ENCODE measurements around the gene PRKAG1.
A peak's percentile ranks its signal among the peaks of the same experiment; 100 is the strongest.

PRKAG1 gene

DNA sequence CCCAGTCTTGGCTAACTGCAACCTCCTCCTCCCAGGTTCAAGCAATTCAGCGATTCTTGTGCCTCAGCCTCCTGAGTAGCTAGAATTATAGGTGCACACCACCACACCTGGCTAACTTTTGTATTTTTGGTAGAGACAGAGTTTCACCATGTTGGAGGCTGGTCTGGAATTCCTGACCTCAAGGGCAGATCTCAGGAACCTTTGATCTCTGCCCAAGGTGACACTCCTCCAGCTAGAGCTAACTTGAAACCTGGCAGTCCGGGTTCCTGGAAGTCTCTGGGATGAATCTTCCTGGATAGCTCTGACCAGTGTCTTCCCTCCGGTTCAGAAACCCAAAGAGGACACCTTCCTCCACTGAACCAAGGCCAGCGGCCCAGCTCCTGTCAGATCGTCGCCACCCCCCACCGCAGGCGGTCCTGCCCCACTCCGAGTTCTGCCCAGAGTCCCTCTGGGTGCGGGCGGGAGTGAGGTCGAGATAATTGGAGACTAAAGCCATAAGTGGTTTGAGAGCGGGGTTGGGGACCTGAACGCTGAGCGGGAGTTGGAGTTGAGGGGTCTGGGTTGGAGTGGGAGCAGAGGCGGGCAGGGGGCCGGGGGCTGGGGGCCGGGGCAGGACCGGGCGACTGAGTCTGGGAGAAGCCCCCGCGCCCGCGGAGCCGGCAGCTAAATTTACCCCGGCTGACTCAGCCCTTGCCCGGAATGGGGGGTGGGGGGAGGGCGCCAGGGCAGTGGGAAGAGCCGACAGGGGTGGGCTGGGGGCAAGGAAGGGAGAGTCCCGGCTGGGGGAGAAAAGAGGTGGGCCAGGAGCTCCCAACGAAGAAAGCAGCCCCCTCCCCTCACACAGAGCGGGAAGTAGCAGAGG is 24.1 kb downstream of the PRKAG1 start:
- Histone ChIP-seq H3K9ac (no peak overlapping the region), H3K4me1 (ENCODE audit: low read depth, poor library complexity, severe bottlenecking) (peaks cover 21% of the 10 kb centered on the region), H3K4me3 (IDR thresholded peaks at IDR 0.05; ENCODE audit: insufficient read depth, low read depth, low read length) (no peak overlapping the region), H3K27me3 (ENCODE audit: insufficient read depth, low read depth) (no peaks in the 10 kb centered on the region; the same call in 1 of the 2 replicates), H3K4me2 (no peak overlapping the region), H3K36me3 (ENCODE audit: insufficient read depth) (no peaks in the 10 kb centered on the region), H2AFZ (ENCODE audit: low read depth) (no peak overlapping the region), H3K79me2 (ENCODE audit: insufficient read depth, low read depth) (no peaks in the 10 kb centered on the region), H3K27ac (no peak overlapping the region), H4K20me1 (ENCODE audit: insufficient read depth) (no peaks in the 10 kb centered on the region)
- TF ChIP-seq CTCF (conservative IDR thresholded peaks at IDR 0.05; ENCODE audit: low read depth, low read length): no peak

DNA sequence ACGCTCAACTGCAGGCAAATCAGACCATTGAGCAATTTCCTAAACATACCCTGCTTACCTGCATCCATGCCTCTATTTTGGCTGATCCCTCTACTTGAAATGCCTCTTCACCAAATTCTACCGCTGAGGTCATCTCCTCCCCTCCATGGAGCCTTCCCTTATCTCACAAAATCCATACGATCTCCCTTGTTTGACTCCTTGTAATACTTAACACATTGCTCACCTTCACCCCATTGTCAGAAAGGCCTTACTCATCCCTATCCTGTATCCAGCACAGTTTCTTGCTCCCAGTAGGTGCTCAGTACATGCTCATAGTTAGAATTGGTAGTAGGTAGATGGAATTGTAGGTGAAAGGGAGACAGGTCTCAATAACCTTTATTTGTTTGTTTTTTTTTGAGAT is 24.8 kb downstream of the PRKAG1 start:
- Histone ChIP-seq H3K4me3 (IDR thresholded peaks at IDR 0.05; ENCODE audit: insufficient read depth, low read depth, low read length) (no peak overlapping the region), H3K9ac (no peak overlapping the region), H4K20me1 (ENCODE audit: insufficient read depth) (no peaks in the 10 kb centered on the region), H3K27me3 (ENCODE audit: insufficient read depth, low read depth) (peaks cover 4% of the 10 kb centered on the region), H3K4me1 (ENCODE audit: low read depth, poor library complexity, severe bottlenecking) (peaks cover 21% of the 10 kb centered on the region), H3K4me2 (no peak overlapping the region), H3K79me2 (ENCODE audit: insufficient read depth, low read depth) (no peaks in the 10 kb centered on the region), H3K36me3 (ENCODE audit: insufficient read depth) (no peaks in the 10 kb centered on the region), H2AFZ (ENCODE audit: low read depth) (no peak overlapping the region), H3K27ac (no peak overlapping the region)
- no peak for TF ChIP-seq CTCF (conservative IDR thresholded peaks at IDR 0.05; ENCODE audit: low read depth, low read length)

DNA sequence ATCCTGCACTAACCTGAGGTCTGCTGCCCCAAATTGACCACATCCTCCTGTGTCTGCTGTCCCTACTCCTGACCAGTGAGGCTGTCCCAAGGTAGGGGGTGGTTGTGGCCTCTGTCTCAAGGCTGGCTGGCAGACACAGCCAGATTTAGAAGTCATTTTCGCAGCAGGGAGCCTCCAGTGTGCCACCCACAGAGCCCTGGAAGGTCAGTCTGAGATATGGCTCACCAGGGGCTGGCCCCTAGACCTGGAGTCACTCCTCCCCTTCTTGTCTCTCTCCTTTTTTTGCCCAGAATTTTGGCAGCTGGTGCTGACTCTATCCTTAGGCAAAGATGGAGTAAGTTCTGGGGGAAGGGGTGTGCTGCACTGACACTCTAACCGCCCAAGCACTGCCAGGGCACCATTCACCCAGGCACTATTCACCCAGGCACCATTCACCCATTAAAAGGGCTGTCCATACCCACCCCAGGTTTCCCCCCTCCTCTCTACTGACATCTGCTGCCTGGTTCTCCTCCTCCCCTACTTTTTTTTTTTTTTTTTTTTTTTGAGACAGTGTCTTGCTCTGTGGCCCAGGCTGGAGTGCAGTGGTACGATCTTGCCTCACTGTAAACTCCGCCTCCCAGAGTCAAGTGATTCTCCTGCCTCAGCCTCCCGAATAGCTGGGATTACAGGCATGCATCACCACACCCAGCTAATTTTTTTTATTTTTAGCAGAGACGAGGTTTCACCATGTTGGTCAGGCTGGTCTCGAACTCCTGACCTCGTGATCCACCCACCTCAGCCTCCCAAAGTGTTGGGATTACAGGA is 27.1 kb downstream of the PRKAG1 start:
- 0 out of 2 replicates have a peak overlapping the region, but pooled peaks have one; percentile 3 for H2AFZ ChIP-seq (ENCODE audit: low read depth)
- H3K36me3 ChIP-seq (ENCODE audit: insufficient read depth): no peaks in the 10 kb centered on the region

DNA sequence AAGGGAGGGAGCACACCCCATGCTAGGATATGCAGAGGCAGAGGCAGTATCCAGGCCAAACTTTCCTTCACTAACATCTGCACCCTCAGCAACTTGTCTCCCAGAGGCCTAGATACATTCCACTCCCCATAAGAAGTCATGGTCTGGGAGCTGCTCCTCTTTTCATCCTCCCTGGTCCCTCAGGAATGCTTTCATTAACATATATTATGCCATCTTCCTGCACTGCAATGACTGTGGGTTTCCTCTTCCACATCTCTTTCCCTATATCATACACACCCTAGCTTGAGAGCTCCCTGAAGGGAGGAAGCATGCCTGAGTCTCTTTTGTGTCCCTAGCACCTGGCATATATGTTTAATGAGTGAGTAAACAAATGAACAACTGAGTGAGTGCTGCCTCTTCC is 28.0 kb downstream of the PRKAG1 start:
- H3K4me2 ChIP-seq: no peak overlapping the region
- H3K27ac ChIP-seq: no peak overlapping the region
- no peak for TF ChIP-seq CTCF (conservative IDR thresholded peaks at IDR 0.05; ENCODE audit: low read depth, low read length)

More for the DNA sequence above, 27.1 kb downstream of the PRKAG1 start:
- no peak overlapping the region for H3K4me2 ChIP-seq
- no peak overlapping the region for H3K27ac ChIP-seq
- no peak overlapping the region for H3K9ac ChIP-seq
- no peak for TF ChIP-seq CTCF (conservative IDR thresholded peaks at IDR 0.05; ENCODE audit: low read depth, low read length)
- H3K4me1 ChIP-seq (ENCODE audit: low read depth, poor library complexity, severe bottlenecking): peaks cover 21% of the 10 kb centered on the region
- H3K79me2 ChIP-seq (ENCODE audit: insufficient read depth, low read depth): no peaks in the 10 kb centered on the region
- no peaks in the 10 kb centered on the region for H4K20me1 ChIP-seq (ENCODE audit: insufficient read depth)
- H3K4me3 ChIP-seq (IDR thresholded peaks at IDR 0.05; ENCODE audit: insufficient read depth, low read depth, low read length): no peak overlapping the region
- H3K27me3 ChIP-seq (ENCODE audit: insufficient read depth, low read depth): peaks cover 4% of the 10 kb centered on the region

More for the DNA sequence above, 28.0 kb downstream of the PRKAG1 start:
- H3K36me3 ChIP-seq (ENCODE audit: insufficient read depth): no peaks in the 10 kb centered on the region
- H3K4me3 ChIP-seq (IDR thresholded peaks at IDR 0.05; ENCODE audit: insufficient read depth, low read depth, low read length): no peak overlapping the region
- H2AFZ ChIP-seq (ENCODE audit: low read depth): 0 out of 2 replicates have a peak overlapping the region, but pooled peaks have one; percentile 3
- no peaks in the 10 kb centered on the region for H4K20me1 ChIP-seq (ENCODE audit: insufficient read depth)
- no peak overlapping the region for H3K9ac ChIP-seq
- H3K4me1 ChIP-seq (ENCODE audit: low read depth, poor library complexity, severe bottlenecking): peaks cover 18% of the 10 kb centered on the region
- peaks cover 4% of the 10 kb centered on the region for H3K27me3 ChIP-seq (ENCODE audit: insufficient read depth, low read depth)
- no peaks in the 10 kb centered on the region for H3K79me2 ChIP-seq (ENCODE audit: insufficient read depth, low read depth)

Measured in KMS-11 (cell line).